ENCODE measurements around the gene CCL27. TPM values are rescaled to one million over a fixed set of nuclear protein-coding genes. Genes with fewer than 3 reads are reported as not detected.

Gene CCL27
- total and polyA plus RNA-seq, 2 of the 8 experiments (the other 6 are each of a cell fraction or from before 2014, with no cell fraction given) = 0.42 TPM; not detected in 1

GRCh38 chr9:34615132-34615531 lies 47.3 kb downstream of the CCL27 start (continued):
- TF ChIP-seq, protein P1, sequence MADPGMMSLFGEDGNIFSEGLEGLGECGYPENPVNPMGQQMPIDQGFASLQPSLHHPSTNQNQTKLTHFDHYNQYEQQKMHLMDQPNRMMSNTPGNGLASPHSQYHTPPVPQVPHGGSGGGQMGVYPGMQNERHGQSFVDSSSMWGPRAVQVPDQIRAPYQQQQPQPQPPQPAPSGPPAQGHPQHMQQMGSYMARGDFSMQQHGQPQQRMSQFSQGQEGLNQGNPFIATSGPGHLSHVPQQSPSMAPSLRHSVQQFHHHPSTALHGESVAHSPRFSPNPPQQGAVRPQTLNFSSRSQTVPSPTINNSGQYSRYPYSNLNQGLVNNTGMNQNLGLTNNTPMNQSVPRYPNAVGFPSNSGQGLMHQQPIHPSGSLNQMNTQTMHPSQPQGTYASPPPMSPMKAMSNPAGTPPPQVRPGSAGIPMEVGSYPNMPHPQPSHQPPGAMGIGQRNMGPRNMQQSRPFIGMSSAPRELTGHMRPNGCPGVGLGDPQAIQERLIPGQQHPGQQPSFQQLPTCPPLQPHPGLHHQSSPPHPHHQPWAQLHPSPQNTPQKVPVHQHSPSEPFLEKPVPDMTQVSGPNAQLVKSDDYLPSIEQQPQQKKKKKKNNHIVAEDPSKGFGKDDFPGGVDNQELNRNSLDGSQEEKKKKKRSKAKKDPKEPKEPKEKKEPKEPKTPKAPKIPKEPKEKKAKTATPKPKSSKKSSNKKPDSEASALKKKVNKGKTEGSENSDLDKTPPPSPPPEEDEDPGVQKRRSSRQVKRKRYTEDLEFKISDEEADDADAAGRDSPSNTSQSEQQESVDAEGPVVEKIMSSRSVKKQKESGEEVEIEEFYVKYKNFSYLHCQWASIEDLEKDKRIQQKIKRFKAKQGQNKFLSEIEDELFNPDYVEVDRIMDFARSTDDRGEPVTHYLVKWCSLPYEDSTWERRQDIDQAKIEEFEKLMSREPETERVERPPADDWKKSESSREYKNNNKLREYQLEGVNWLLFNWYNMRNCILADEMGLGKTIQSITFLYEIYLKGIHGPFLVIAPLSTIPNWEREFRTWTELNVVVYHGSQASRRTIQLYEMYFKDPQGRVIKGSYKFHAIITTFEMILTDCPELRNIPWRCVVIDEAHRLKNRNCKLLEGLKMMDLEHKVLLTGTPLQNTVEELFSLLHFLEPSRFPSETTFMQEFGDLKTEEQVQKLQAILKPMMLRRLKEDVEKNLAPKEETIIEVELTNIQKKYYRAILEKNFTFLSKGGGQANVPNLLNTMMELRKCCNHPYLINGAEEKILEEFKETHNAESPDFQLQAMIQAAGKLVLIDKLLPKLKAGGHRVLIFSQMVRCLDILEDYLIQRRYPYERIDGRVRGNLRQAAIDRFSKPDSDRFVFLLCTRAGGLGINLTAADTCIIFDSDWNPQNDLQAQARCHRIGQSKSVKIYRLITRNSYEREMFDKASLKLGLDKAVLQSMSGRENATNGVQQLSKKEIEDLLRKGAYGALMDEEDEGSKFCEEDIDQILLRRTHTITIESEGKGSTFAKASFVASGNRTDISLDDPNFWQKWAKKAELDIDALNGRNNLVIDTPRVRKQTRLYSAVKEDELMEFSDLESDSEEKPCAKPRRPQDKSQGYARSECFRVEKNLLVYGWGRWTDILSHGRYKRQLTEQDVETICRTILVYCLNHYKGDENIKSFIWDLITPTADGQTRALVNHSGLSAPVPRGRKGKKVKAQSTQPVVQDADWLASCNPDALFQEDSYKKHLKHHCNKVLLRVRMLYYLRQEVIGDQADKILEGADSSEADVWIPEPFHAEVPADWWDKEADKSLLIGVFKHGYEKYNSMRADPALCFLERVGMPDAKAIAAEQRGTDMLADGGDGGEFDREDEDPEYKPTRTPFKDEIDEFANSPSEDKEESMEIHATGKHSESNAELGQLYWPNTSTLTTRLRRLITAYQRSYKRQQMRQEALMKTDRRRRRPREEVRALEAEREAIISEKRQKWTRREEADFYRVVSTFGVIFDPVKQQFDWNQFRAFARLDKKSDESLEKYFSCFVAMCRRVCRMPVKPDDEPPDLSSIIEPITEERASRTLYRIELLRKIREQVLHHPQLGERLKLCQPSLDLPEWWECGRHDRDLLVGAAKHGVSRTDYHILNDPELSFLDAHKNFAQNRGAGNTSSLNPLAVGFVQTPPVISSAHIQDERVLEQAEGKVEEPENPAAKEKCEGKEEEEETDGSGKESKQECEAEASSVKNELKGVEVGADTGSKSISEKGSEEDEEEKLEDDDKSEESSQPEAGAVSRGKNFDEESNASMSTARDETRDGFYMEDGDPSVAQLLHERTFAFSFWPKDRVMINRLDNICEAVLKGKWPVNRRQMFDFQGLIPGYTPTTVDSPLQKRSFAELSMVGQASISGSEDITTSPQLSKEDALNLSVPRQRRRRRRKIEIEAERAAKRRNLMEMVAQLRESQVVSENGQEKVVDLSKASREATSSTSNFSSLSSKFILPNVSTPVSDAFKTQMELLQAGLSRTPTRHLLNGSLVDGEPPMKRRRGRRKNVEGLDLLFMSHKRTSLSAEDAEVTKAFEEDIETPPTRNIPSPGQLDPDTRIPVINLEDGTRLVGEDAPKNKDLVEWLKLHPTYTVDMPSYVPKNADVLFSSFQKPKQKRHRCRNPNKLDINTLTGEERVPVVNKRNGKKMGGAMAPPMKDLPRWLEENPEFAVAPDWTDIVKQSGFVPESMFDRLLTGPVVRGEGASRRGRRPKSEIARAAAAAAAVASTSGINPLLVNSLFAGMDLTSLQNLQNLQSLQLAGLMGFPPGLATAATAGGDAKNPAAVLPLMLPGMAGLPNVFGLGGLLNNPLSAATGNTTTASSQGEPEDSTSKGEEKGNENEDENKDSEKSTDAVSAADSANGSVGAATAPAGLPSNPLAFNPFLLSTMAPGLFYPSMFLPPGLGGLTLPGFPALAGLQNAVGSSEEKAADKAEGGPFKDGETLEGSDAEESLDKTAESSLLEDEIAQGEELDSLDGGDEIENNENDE (IDR thresholded peaks at IDR 0.05; ENCODE audit: insufficient replicate concordance, low read length) = no peak
- TF ChIP-seq USF2 (IDR thresholded peaks at IDR 0.05; ENCODE audit: low read length) (no peak), NRF1 (IDR thresholded peaks at IDR 0.05; ENCODE audit: low read depth, low read length) (no peak), CEBPB (IDR thresholded peaks at IDR 0.05; ENCODE audit: low read depth, low read length) (no peak)

All from H1 (cell line).